ELF-1 (cell line): Measurements from ENCODE around the gene GOLGA8M.
A peak's percentile ranks its signal among the peaks of the same experiment; 100 is the strongest.
"Not testable (repeated sequence)": the region's sequence is repeated elsewhere in the genome, so short reads cannot be mapped to it uniquely, and the experiment has no call there.

Experiments used
- DNase-seq: peaks from one replicate; pipeline ENCODE4 v3.0.0-alpha.2; 2016; ENCODE audit warnings: low read depth, low spot score

The GOLGA8M gene

GRCh38 chr15:28712270-28712669 lies at the start of gene GOLGA8M:
TSS of gene GOLGA8M (minus strand) at chr15:28712421. CDS start at chr15:28712323, 98 bp downstream.
- DNase-seq, result not testable (repeated sequence)

- not testable (repeated sequence) for DNase-seq
Observed at GRCh38 chr15:28742890-28743289, 30.7 kb upstream of the GOLGA8M start.

GRCh38 chr15:28738590-28739292 lies 26.5 kb upstream of the GOLGA8M start:
- not testable (repeated sequence) for DNase-seq

GRCh38 chr15:28738200-28738561 lies 26.0 kb upstream of the GOLGA8M start:
- not testable (repeated sequence) for DNase-seq

- DNase-seq, result peak; percentile 6
Observed at GRCh38 chr15:28737521-28738199, 25.4 kb upstream of the GOLGA8M start.

- DNase-seq, result peak; percentile 30
Observed at GRCh38 chr15:28728061-28728460, 15.8 kb upstream of the GOLGA8M start.

- DNase-seq, result not testable (repeated sequence)
Observed at GRCh38 chr15:28727026-28727425, 14.8 kb upstream of the GOLGA8M start.

- no peak for DNase-seq
Observed at GRCh38 chr15:28726102-28726501, 13.9 kb upstream of the GOLGA8M start.

GRCh38 chr15:28725556-28725955 lies 13.3 kb upstream of the GOLGA8M start:
- no peak for DNase-seq

GRCh38 chr15:28723986-28724385 lies 11.8 kb upstream of the GOLGA8M start:
- not testable (repeated sequence) for DNase-seq

- DNase-seq, result not testable (repeated sequence)
Observed at GRCh38 chr15:28719626-28720025, 7.4 kb upstream of the GOLGA8M start.

GRCh38 chr15:28718576-28718975 lies 6.4 kb upstream of the GOLGA8M start:
- DNase-seq, result not testable (repeated sequence)

- not testable (repeated sequence) for DNase-seq
Observed at GRCh38 chr15:28714176-28714575, 2.0 kb upstream of the GOLGA8M start.

- peak; percentile 8 for DNase-seq
Observed at GRCh38 chr15:28703927-28704326, 8.3 kb downstream of the GOLGA8M start.

- DNase-seq, result not testable (repeated sequence)
Observed at GRCh38 chr15:28702427-28702826, 9.8 kb downstream of the GOLGA8M start.

- not testable (repeated sequence) for DNase-seq
Observed at GRCh38 chr15:28694006-28694751, 18.0 kb downstream of the GOLGA8M start.

- DNase-seq, result not testable (repeated sequence)
Observed at GRCh38 chr15:28693021-28693420, 19.2 kb downstream of the GOLGA8M start.

- DNase-seq, result not testable (repeated sequence)
Observed at GRCh38 chr15:28673533-28673932, 38.7 kb downstream of the GOLGA8M start.

- DNase-seq, result not testable (repeated sequence)
Observed at GRCh38 chr15:28672122-28672521, 40.1 kb downstream of the GOLGA8M start.

- not testable (repeated sequence) for DNase-seq
Observed at GRCh38 chr15:28666402-28666801, 45.8 kb downstream of the GOLGA8M start.

- DNase-seq, result not testable (repeated sequence)
Observed at GRCh38 chr15:28664575-28664974, 47.6 kb downstream of the GOLGA8M start.

GRCh38 chr15:28663717-28664116 lies 48.5 kb downstream of the GOLGA8M start:
- not testable (repeated sequence) for DNase-seq
